GM19455 (cell line): ENCODE results near the gene TSEN34.
"Not testable (repeated sequence)": the region's sequence is repeated elsewhere in the genome, so short reads cannot be mapped to it uniquely, and the experiment has no call there.

Source experiments
- ATAC-seq: cut with Tn5 transposase; IDR thresholded peaks from one replicate; pipeline ENCODE4 v1.9.1; 2021; ENCODE audit not compliant: unreplicated experiment

Gene TSEN34

DNA sequence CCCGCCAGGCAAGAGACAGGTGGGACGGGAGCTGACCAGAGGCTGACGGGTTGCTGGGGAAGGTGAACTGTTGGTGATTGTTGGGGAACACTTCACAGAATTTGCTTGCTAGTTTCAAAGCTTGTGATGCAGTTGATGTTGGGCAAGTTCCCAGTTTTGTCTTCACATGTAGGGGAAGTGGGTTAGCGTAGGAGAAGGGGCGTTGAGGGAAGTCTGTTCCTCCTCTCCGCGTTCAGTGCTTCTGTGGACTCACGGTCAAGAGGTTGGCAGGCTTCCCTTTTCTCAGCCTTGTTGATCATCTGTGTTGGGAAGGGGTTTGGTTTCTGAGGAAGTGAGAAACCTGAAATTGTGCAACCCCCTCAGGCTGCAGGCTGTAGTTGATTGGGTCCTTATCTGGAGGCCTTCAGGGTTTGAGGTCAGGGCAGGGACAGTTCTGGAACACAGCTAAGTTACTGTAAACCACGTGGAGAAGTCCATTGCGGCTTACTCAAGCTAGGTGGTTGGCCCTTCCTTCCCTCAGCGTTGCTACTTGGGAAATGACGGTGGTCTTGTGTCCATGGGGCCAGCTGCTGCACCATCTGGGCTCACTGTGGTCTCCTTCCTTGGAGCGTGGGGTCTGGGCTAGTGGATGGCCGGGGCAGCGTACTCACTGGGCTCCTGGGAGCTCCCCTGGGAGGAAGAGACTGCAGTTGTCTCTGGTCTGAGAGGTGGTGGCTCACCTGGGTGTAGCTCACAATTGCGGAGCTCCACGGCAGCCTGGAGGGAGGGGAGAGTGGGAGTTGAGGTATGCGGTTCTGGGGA is 17.1 kb downstream of the TSEN34 start:
- no peak for ATAC-seq

DNA sequence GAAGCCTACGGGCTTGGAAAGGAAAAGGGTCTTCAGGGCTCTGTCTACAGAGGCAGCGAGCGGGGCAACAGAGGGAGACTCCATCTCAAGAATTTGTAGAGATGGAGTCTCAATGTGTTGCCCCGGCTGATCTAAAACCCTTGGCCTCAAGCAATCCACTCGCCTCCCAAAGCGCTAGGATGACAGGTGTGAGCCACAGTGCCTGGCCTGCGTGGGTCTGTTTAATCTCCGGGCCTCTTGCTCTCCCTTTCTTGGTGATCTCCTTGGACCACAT is 17.6 kb downstream of the TSEN34 start:
- no peak for ATAC-seq

DNA sequence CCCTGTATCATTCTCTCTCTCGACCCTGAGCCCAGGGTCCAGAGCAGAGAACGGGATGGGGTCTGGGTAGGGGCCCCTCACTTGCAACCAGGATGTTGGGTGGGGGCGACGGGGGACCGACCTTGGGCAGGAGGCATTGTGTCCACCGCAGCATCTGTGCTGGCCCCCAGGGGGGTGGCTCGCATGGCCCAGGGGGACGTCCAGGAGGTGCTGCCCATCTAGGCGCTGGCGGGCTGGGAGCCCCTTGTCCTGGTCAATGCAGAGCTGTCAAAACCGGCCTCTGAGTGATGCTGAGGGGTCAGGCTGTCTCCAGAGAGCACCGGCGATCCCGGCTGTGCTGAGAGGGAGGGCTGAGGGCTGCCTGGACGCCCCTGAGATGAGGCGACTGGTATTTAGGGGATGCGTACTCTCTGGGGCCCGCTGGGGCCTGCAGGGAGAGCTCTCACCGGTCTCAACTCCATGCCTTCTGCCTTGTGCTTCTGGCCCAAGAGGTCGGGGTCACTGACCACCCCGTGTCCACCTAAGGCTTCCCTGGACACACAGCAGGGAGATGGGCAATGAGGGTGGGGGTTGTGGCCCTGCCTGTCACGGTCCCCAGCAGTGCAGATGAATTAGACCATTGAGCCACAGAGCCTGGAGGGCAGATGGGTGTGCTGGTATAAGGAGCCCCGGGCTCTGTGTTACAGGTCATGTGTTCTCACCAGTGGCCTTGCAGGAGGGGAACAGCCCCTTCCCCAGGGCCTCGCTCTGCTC is 18.1 kb downstream of the TSEN34 start:
- ATAC-seq = no peak

DNA sequence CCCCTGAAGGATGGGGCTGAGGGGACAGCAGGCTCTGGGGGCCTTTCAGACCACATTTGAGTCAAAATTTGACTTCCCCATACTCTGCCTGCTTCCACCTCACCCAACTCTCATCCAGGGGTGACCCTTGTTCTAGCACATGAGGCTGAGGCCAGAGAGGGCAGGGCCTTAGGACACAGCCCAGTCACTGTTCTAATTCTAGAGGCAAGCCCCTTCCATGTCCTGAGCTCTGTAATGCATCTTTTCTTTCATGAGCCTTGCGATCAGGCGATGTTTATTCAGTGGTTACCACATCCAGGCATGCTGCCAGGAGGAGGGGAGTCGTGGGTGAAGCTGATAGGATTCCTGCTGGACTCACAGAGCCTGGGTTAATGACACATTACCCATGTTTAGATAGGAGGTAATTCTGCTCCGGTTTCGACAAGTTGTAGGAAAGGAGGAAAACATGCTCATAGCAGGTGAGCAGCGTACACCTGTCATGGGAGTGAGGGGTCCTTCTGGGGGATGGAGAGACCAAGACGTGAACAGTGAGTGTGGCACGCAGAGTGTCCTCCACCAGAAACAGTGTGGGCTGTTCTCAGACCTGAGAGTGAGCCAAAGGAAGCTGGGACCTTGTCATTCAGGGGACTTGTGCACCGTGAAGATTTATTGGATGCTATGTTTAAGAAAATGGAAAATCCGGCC is 18.8 kb downstream of the TSEN34 start:
- no peak for ATAC-seq

DNA sequence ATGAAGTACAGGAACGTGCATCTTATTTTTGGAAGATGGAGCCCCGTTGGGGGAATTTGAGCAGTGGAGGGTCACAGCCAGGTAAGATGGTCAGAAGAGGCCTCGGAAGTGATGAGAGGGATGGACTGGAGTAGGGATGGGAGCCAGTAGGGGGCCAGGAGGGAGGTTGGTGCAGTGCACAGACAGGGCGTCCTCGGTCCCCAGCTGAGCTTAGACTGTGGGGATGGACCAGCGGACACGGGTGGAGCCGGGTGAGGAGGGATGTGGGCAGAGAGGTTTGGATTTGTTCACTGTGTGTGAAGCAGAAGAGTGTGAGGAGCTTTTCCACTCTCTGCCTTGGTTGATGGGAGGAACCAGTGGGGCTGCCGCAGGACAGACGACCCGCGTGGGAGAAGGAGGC is 20.1 kb downstream of the TSEN34 start:
- ATAC-seq = no peak

DNA sequence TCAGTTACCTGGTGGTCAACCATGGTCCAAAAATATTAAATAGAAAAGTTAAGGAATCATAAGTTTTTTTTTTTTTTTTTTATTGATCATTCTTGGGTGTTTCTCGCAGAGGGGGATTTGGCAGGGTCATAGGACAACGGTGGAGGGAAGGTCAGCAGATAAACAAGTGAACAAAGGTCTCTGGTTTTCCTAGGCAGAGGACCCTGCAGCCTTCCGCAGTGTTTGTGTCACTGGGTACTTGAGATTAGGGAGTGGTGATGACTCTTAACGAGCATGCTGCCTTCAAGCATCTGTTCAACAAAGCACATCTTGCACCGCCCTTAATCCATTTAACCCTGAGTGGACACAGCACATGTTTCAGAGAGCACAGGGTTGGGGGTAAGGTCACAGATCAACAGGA is 23.1 kb downstream of the TSEN34 start:
- not testable (repeated sequence) for ATAC-seq

DNA sequence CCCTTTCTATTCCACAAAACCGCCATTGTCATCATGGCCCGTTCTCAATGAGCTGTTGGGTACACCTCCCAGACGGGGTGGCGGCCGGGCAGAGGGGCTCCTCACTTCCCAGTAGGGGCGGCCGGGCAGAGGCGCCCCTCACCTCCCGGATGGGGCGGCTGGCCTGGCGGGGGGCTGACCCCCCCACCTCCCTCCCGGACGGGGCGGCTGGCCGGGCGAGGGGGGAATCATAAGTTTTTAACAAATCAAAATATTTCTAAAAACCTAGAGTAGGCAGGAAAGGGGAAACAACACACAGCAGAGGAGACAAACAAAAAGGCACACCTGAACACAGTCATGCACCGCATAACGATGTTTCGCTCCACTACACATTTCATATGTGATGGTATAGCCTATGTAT is 23.6 kb downstream of the TSEN34 start:
- ATAC-seq = not testable (repeated sequence)

DNA sequence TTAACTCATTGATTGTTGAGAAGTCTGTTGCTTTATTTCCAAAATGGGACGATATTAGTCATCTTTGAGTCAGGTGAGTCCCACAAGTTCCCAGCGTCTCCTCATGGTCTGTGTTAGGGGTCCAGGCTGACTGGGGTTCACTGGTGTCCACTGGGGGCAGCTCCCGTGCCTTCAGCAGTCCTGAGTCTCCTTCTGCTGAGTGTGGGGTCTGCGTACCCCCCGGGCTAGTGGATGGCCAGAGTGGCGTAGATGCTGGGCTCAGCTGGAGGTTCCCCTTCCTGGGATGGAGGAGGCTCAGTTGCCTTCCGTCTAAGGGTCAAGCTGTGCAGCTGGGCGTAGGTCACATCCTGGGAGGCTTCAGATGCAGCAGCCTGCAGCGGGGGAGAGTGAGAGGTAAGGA is 25.8 kb downstream of the TSEN34 start:
- no peak for ATAC-seq

DNA sequence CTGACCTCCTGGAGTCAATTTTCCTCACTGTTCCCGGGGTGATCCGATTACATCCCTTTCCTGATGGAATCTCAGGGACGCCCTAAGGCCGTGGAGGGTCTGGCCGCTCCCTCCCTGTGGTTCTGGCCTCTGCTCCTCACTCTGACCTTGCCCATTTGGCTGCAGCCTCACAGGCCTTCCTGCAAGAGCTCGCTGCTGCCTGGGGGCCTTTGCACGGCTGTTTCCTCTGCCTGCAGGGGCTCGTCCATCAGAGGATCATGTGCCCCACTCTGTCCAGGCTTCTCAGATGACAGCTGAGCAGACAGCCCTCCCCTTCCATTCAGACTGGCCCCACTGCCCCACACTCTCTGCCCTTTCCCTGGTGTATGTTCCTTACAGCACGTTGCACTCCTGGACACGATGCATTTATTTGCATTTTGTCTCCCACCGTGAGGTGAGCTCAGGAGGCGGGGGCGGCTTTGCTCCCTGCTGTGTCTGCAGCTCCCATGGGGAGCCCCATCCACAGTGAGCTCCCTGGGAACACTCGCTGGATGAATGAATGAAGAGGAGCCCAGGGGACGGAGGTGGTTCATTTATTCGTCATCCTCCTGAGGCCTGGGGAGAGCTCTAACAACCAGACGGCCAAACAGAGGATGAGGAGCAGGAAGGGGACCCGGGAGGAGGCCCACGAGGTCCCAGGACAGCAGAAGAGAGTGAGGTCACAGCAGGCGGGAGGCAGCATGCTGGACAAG is 26.6 kb downstream of the TSEN34 start:
- not testable (repeated sequence) for ATAC-seq

DNA sequence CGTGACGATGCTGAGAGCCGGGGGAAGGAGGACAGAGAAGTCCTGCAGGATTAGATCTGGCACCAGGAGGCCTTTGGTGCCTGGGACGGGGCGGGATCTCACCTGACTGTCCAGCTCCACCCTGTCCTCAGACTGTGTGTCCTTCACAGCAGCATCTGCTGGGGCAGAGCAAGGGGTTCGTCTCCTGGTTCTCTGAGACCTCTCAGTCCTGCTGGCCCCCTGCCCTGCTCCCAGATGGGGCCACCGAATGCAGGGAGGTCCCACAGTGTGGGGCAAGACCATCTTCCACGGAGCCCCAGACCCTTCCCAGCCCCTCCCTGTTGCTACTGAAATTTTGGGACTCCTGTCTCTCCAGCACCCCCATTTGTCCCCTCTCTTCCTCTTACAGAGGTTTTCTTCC is 27.2 kb downstream of the TSEN34 start:
- no peak for ATAC-seq

DNA sequence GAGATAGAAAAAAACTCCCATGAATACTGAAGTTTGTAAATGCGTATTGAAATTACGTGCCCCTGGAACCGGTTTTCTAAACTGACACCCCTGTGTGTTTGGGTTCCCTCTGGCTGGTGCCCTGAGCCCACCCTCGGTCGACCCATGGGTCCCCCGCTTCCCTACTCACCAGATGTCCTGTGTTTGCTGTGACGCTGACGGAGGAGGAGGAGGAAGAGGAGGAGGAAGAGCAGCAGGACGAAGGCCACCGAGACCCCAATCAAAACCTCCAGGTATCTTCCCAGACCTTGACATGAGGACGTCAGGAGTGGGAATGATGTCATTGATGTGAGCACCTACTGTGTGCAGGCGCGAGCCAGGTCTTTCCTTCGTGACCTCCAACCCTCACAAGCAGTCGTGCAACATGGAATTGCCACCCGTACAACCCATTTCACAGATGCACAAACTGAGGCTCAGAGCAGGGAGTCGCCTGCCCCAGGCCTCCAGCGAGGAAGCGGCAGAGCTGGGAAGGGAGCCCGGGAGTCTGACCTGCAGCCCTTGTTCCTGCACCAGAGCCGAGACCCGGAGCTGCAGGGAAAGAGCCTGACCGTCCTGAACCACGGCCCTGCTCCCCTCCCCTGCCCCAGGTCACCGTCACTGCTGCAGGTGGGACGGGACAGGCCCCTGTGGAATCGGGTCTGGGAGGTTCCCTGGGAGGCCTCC is 28.0 kb downstream of the TSEN34 start:
- no peak for ATAC-seq

DNA sequence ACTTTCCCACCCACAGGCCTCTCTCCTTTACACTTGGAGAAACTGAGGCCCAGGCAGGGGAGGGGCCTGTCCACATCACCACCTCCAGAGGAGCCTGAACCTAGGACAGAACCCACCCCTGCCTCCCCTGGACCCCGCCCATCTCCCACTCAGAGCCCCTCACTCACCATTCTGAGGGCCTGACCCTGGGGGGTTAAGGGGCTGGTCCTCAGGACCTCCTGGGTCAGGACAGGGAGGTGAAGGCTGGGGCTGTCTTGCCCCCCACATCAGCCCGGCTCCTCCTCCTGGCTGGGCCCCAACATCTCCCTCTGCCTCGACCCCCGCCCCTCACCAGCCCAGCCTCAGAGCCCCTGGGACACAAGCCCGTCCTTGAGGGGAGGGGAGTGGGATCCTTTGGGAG is 28.6 kb downstream of the TSEN34 start:
- ATAC-seq = not testable (repeated sequence)

DNA sequence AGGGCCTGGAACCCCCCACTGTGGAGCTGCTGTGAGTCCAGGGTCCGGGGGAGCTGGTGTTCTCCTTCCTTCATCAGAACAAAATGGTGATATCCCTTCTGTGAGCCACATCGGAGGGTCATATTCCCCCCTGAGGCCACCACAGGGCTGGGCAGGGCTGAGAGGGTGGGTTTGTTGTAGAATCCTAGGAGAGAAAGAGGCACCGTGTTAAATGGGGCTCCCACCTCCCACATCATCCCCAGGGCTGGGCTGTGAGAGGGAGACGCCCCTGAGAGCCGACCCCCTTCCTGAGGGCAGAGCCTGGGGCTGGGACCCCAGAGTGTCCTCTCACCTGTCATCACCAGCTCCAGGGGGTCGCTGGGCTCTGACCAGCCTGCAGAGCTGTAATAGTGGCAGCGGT is 30.8 kb downstream of the TSEN34 start:
- ATAC-seq = not testable (repeated sequence)

DNA sequence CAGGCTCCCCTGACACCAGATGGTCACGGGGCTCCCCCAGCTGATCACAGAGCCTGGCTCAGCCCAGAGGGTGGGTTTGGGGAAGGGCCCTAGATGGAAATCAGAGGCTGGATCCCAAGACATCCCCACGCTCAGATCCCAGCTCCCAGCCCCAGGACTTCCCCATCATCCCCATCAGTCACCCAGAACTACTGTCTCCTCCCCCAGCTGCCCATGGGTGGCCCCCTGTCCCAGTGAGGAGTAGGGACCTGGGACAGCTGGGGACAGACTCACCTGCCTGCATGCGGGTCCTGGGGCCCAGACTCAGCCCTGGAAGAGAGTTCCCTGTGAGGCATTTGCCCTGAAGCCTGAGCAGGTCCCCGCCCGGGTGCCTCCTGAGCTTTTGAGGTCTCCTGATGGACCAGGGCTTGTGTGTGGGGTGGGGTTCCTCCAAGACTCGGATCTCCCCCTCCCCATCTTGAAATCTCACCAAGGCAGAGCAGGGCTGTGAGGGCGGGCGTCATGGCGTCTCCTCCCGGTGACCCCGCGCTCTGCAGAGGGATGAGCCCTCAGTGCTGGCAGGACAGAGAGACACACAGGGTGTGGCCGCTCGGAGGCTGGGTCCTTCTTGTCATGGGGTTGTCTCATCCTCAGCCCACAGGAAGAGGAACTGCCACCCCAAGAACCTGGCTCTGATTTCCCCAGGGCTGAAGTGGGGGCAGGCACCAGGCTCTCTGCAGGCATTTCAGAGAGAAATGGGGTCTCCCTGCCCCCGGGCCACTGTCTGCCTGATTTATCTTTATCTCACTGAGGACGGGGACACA is 31.6 kb downstream of the TSEN34 start, which contains the start of gene LILRB3:
LILRB3 (minus strand) TSS at position 534 of the 803 bp plus-strand sequence; CDS start at position 503, 31 bp downstream.
- not testable (repeated sequence) for ATAC-seq

DNA sequence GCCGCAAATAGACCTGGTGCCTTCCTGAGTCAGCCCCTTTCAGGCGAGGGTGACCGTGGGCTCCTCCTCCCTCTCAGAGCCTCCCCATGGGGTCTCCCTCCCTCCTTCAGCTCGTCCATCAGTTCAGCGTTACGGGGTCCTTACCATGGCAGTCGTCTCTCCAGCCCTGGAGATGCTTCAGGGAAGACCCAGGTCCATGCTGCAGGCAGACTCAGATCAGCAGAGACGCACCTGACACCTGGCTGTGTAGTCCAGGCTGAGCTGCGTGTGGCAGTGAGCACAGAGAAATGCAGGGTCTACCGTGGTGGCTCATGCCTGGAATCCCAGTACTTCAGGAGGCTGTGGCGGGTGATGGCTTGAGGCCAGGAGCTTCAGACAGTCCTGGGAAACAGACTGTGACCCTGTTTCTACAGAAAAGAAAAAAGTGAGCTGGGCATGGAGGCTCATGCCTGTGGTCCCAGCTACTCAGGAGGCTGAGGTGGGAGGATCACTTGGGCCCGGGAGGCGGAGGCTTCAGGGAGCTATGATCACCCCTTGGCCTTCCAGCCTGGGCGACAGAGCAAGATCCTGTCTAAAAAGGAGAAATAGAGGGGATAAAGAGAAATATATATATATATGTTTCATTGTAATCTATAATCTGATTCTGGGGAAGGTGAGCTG is 32.3 kb downstream of the TSEN34 start:
- ATAC-seq = not testable (repeated sequence)

DNA sequence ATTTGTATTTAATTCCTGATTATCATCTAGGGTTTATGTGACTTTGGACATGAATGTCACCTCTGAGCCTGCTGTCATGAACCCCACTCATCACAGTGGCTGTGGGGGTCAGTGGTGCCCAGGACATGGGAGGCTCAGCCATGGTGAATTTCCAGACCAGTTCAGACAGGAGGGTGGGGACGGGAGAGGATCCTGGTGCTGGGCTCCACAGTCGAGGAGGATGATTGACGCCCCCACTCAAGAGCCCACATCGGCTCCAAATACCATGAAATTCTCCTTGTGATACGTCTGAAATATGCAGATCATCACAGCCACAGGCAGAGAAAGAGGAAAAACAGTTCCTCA is 32.8 kb downstream of the TSEN34 start:
- ATAC-seq = not testable (repeated sequence)

DNA sequence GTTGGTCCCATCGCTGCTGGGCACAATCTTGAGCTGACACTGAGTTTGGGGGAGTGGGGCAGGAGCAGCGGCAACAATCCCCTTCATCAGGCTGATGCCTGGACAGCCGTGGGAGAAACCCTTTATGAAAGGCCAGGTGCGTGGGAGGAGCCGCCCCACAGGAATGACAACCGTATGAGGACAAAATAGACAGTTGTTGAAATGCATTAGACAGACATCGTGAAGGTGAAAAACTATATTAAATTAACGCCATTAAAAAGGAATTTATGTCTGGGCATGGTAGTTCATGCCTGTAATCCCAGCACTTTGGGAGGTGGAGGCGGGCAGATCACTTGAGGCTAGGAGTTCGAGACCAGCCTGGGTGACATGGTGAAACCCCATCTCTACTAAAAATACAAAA is 33.5 kb downstream of the TSEN34 start:
- ATAC-seq = not testable (repeated sequence)

DNA sequence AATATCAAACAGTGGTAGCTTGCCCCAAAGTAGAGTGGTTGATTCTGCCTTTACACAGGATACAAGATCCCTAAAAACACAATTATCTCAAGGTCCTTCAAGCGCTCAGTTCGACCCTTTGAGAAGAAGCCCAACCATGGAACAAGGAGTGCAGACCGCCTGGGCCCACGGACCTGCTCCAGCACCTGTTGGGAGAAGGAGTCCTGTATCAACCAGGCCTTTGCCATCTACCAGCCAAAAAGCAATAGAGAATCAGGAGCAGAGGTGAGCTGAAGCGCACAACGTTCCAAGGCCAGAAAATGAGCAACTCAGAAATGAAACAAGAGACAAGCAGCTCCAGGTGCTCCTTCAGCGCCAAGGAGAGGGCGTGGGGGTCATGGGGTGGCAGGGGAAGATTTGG is 38.0 kb downstream of the TSEN34 start:
- ATAC-seq = no peak

DNA sequence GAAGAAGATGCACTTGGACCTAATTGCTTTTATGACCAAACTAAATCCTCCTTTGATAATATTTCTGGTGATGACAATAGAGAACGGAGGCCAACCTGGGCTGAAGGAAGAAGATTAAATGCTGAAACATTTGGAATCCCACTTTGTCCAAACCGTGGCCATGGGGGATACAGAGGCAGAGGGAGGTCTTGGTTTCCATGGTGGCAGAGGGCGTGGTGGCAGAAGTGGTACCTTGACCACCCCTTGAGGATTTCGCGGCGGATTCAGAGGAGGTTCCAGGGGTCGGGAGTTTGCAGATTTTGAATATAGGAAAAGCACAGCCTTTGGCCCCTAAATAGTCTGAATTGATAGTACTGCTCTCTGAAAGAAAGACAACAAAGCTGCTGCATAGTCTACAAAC is 38.9 kb downstream of the TSEN34 start:
- ATAC-seq = no peak
